Hepatocyte (in vitro differentiated cells): Measurements from ENCODE around the gene IL17RC.

Experiments
- CTCF ChIP-seq: fragments of 200-600 bp; sonication (generic); IDR thresholded peaks from 2 replicates; pipeline ENCODE4 v1.5.1; 2016; ENCODE audit warnings: antibody characterized with exemption, mild to moderate bottlenecking; ENCODE audit not compliant: poor library complexity
- EZH2phosphoT487 ChIP-seq: fragments of 200-600 bp; sonication (generic); IDR thresholded peaks from one replicate; pipeline ENCODE4 v1.6.1; 2018; ENCODE audit warnings: antibody characterized with exemption, mild to moderate bottlenecking, low read depth, moderate library complexity; ENCODE audit not compliant: unreplicated experiment, severe bottlenecking

- TF ChIP-seq CTCF, result no peak
- TF ChIP-seq EZH2phosphoT487, result no peak
Observed at GRCh38 chr3:9969632-9970019, 52.7 kb downstream of the IL17RC start.
